Uterus (tissue), 4 donors: ENCODE results near the gene PPFIBP1. TPM values are rescaled to one million over a fixed set of nuclear protein-coding genes. Genes with fewer than 3 reads are reported as not detected.

Experiments used
- DNase-seq, 2 donors: peaks; one replicate each; pipeline ENCODE4 v3.0.0-alpha.2; 2019 to 2020
- H3K27ac ChIP-seq, 2 donors: fragments of 200-600 bp; sonication (generic); 1 replicate in 1 of 2; 2 replicates in 1 of 2; pipeline ENCODE4 v1.5.1; 2016 to 2018
- H3K27me3 ChIP-seq, 2 donors: fragments of 200-600 bp; sonication (generic); one replicate each; pipeline ENCODE4 v1.5.1; 2018 to 2019; ENCODE audit warnings: control low read depth in 1 of 2
- H3K36me3 ChIP-seq, 2 donors: fragments of 200-600 bp; sonication (generic); one replicate each; pipeline ENCODE4 v1.5.1; 2019; ENCODE audit warnings: control low read depth in 1 of 2
- H3K4me1 ChIP-seq, 2 donors: fragments of 200-600 bp; sonication (generic); one replicate each; pipeline ENCODE4 v1.5.1; 2018 to 2019; ENCODE audit warnings: control low read depth in 1 of 2
- H3K4me3 ChIP-seq, 2 donors: fragments of 200-600 bp; sonication (generic); 1 replicate in 1 of 2; 2 replicates in 1 of 2; pipeline ENCODE4 v1.5.1; 2018 to 2019; ENCODE audit warnings: mild to moderate bottlenecking in 1 of 2
- H3K9me3 ChIP-seq, 2 donors: fragments of 200-600 bp; sonication (generic); one replicate each; pipeline ENCODE4 v1.5.1; 2019; ENCODE audit warnings: control low read depth in 1 of 2
- CTCF ChIP-seq, 4 experiments: fragments of 200-600 bp in 2 of 4; fragments of 450-650 bp in 2 of 4; sonication (generic) in 2 of 4; IDR thresholded peaks; one replicate each; pipeline ENCODE4 v1.5.1; 2016 to 2019; ENCODE audit warnings: antibody characterized with exemption in 4 of 4, mild to moderate bottlenecking in 2 of 4, moderate library complexity in 1 of 4
- POLR2A ChIP-seq, 2 donors: fragments of 450-650 bp; IDR thresholded peaks; one replicate each; pipeline ENCODE4 v1.6.1; 2016; ENCODE audit warnings: antibody characterized with exemption in 2 of 2, mild to moderate bottlenecking in 1 of 2, moderate library complexity in 1 of 2
- intact Hi-C: fragments of 100-400 bp; cut with DNase I; formaldehyde crosslinking; loops from one replicate; pipeline ENCODE4 v1.15.1; 2023; ENCODE audit warnings: low total_unique reads
- total RNA-seq, 4 donors: library from RNA; depleted of rRNA in 3 of 4; stranded (reverse); fragments of >200 nt in 3 of 4; gene quantifications; one replicate each; pipeline versions ENCODE4 v1.1.0 to v1.2.4, GENCODE V29; 2014 to 2023
- donor health status: DM: yes; HTN: yes; CAD: no.

The PPFIBP1 gene
- total RNA-seq, 4 donors from 2014 or later: 43.8 to 139 (median 82.7) TPM

- H3K4me3 ChIP-seq: no peak overlapping the region
- no peaks in the 10 kb centered on the region for H3K27me3 ChIP-seq
- no peak for DNase-seq
- intact Hi-C loops: no loop called here
- no peak for TF ChIP-seq CTCF (IDR thresholded peaks at IDR 0.05)
- TF ChIP-seq POLR2A (IDR thresholded peaks at IDR 0.05): no peak
- no peaks in the 10 kb centered on the region for H3K4me1 ChIP-seq
- no peaks in the 10 kb centered on the region for H3K36me3 ChIP-seq
- H3K9me3 ChIP-seq: no peaks in the 10 kb centered on the region
- no peak overlapping the region for H3K27ac ChIP-seq
These were observed 95.3 kb downstream of the PPFIBP1 start for GRCh38 chr12:27619308-27619707.

GRCh38 chr12:27620121-27620520, 96.1 kb downstream of the PPFIBP1 start:
- TF ChIP-seq CTCF (IDR thresholded peaks at IDR 0.05) (no peak), POLR2A (IDR thresholded peaks at IDR 0.05) (no peak)
- Histone ChIP-seq H3K27ac (no peak overlapping the region), H3K4me3 (no peak overlapping the region), H3K36me3 (no peaks in the 10 kb centered on the region), H3K4me1 (no peaks in the 10 kb centered on the region), H3K27me3 (no peaks in the 10 kb centered on the region), H3K9me3 (no peaks in the 10 kb centered on the region)
- intact Hi-C loops: no loop called here
- DNase-seq: no peak

GRCh38 chr12:27622436-27623195, 98.6 kb downstream of the PPFIBP1 start:
- intact Hi-C loops: no loop called here
- H3K27ac ChIP-seq: no peak overlapping the region
- no peak overlapping the region for H3K4me3 ChIP-seq

GRCh38 chr12:27623645-27624044, 99.6 kb downstream of the PPFIBP1 start:
- Histone ChIP-seq H3K4me1 (no peaks in the 10 kb centered on the region), H3K9me3 (no peaks in the 10 kb centered on the region), H3K27ac (no peak overlapping the region), H3K4me3 (no peak overlapping the region), H3K36me3 (no peaks in the 10 kb centered on the region), H3K27me3 (no peaks in the 10 kb centered on the region)
- TF ChIP-seq CTCF (IDR thresholded peaks at IDR 0.05) (no peak), POLR2A (IDR thresholded peaks at IDR 0.05) (no peak)
- intact Hi-C loops: no loop called here
- DNase-seq: no peak

More at GRCh38 chr12:27622436-27623195, 98.6 kb downstream of the PPFIBP1 start:
- no peak for DNase-seq
- TF ChIP-seq CTCF (IDR thresholded peaks at IDR 0.05) (no peak), POLR2A (IDR thresholded peaks at IDR 0.05) (no peak)
- H3K9me3 ChIP-seq: no peaks in the 10 kb centered on the region
- H3K27me3 ChIP-seq: no peaks in the 10 kb centered on the region
- H3K36me3 ChIP-seq: no peaks in the 10 kb centered on the region
- no peaks in the 10 kb centered on the region for H3K4me1 ChIP-seq

- no peak for DNase-seq
- Histone ChIP-seq H3K4me3 (no peak overlapping the region), H3K27ac (no peak overlapping the region), H3K36me3 (no peaks in the 10 kb centered on the region), H3K9me3 (no peaks in the 10 kb centered on the region), H3K4me1 (no peaks in the 10 kb centered on the region), H3K27me3 (no peaks in the 10 kb centered on the region)
- no peak for TF ChIP-seq CTCF (IDR thresholded peaks at IDR 0.05)
- no peak for TF ChIP-seq POLR2A (IDR thresholded peaks at IDR 0.05)
- intact Hi-C loops: no loop called here
These were observed 100.6 kb downstream of the PPFIBP1 start for GRCh38 chr12:27624586-27624985.
